HUES48 (cell line): ENCODE measurements around the gene CEP72.

Experiments used
- H3K27ac ChIP-seq: one replicate; pipeline ENCODE4 v1.7.0; 2013; ENCODE audit warnings: low read depth, low read length, inconsistent platforms
- H3K27me3 ChIP-seq: 2 replicates; pipeline ENCODE4 v1.6.1; 2013; ENCODE audit warnings: mild to moderate bottlenecking, low read length; ENCODE audit not compliant: control insufficient read depth, insufficient read depth
- H3K36me3 ChIP-seq: 2 replicates; pipeline ENCODE4 v1.6.1; 2013; ENCODE audit warnings: low read length; ENCODE audit not compliant: control insufficient read depth, insufficient read depth
- H3K4me1 ChIP-seq: 2 replicates; pipeline ENCODE4 v1.6.1; 2013; ENCODE audit warnings: mild to moderate bottlenecking, low read length; ENCODE audit not compliant: control insufficient read depth, insufficient read depth
- H3K4me3 ChIP-seq: 2 replicates; pipeline ENCODE4 v1.5.1; 2013; ENCODE audit warnings: mild to moderate bottlenecking, low read depth, low read length
- H3K9ac ChIP-seq: 2 replicates; pipeline ENCODE4 v1.6.1; 2013; ENCODE audit warnings: mild to moderate bottlenecking, low read depth, low read length, moderate library complexity
- H3K9me3 ChIP-seq: 2 replicates; pipeline ENCODE4 v1.6.1; 2013; ENCODE audit warnings: low read length; ENCODE audit not compliant: control insufficient read depth, insufficient read depth

Gene CEP72

DNA sequence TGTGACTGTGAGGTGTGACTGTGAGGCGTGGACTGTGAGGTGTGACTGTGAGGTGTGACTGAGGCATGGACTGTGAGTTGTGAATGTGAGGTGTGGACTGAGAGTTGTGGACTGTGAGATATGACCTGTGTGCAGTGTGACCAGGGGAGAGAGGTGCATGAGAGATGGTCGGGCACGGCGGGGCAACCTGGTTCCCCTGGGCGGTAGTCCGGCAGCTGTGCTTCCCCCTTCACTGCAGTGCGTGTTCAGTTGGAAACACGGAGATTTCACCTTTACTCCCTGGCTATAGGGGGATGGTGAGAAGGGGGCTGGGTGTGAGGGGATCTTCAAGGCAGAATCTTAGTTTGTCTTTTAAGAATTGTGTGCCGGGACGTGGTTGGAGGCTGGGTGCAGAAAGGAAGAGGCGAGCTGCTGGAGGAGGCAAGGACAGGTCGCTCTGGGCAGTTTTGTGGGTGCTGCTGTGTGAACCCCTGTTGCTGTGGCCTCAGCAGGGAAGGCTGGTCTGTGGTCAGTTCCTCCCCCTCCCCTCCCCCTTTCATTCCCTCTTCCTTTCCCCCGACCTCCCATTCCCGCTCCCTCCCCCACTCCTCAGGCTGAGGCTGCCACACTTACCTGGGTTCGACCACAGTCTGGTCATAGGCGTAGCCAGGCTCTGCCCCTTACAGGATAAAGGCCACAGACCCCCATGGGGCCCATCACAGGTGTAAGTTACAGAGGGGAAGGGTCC is 39.3 kb downstream of the CEP72 start:
- Histone ChIP-seq H3K36me3 (peaks cover 70% of the 10 kb centered on the region), H3K27ac (no peak overlapping the region), H3K27me3 (no peaks in the 10 kb centered on the region), H3K4me3 (no peak overlapping the region), H3K4me1 (no peaks in the 10 kb centered on the region), H3K9ac (no peak overlapping the region), H3K9me3 (peaks cover 21% of the 10 kb centered on the region)

DNA sequence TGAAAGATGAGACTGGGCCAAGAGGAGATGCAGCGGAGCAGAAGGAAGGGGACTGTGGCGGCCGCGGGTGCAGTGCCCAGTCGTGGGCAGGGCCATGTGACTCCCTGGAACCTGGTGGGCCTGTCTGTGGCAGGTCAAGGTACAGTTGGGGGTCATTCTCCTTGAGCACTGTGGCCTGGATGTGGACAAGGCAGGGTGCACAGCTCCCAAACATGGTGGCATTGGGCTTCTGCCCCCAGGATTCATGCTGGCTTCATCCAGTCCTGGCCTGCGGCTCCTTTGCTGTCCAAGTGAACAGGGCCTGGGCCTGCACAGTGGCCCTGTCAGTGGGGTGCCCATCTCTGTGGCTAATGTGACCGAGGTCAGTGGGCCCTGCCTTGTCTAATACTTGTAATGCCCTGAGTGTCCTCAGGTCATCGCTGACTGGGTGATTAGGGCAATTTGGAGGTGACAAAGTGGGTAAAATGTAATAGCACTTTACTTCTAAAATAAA is 39.9 kb downstream of the CEP72 start:
- H3K36me3 ChIP-seq: peaks cover 70% of the 10 kb centered on the region
- H3K27me3 ChIP-seq: no peaks in the 10 kb centered on the region
- H3K27ac ChIP-seq: no peak overlapping the region
- peaks cover 20% of the 10 kb centered on the region for H3K9me3 ChIP-seq
- H3K9ac ChIP-seq: no peak overlapping the region
- no peak overlapping the region for H3K4me3 ChIP-seq
- H3K4me1 ChIP-seq: no peaks in the 10 kb centered on the region

DNA sequence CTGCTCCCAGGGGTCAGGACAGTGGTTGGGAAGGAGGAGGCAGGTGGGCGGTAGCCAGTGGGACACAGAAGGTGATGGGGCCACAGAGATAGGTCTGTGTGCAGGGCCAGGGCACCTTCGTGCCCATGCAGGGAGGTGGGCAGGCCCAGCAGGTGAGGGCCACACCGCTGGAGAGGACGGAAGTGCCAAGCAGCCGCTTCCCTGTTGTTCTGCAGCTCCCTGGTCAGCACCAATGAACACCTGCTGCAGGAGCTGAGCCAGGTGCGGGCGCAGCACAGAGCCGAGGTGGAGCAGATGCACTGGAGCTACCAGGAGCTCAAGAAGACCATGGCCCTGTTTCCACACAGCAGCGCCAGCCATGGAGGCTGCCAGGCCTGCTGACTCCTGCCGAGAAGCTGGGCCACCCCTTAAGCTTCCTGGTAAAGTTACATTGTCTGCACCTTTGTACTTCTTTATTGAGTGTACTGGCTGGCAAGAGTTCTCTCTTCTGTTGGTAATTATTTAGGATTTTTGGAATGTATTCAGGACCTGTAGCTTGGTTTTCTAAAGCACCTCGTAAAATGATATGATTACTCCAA is 40.7 kb downstream of the CEP72 start:
- Histone ChIP-seq H3K9me3 (peaks cover 13% of the 10 kb centered on the region), H3K27me3 (no peaks in the 10 kb centered on the region), H3K27ac (no peak overlapping the region), H3K36me3 (peaks cover 70% of the 10 kb centered on the region), H3K4me1 (no peaks in the 10 kb centered on the region), H3K9ac (no peak overlapping the region), H3K4me3 (no peak overlapping the region)

DNA sequence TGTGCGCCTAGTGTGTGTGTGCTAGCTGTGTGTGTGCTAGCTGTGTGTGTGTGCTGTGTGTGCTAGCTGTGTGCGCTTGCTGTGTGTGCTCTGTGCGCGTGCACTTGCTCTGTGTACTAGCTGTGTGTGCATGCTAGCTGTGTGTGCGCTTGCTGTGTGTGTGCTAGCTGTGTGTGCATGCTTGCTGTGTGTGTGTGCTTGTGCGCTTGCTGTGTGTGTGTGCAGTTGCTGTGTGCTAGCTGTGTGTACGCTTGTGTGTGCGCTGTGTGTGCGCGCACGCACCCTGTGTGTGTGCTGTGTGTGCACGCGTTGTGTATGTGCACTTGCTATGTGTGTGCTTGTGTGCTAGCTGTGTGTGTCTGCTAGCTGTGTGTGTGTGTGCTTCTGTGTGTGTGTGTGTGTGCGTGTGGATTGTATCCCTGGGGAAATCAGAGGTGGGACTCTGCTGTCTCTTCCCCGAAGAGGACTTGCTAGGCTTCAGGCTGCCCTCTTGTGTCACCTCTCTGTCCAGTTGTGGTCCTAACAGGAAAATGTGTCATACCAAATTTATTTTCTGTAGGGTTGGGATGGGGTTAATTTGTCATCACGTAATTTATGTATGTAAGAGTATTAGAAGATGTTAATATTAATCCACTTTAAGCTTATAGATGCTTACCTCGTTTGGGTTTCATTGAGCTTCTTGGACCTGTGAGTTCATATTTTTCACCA is 42.1 kb downstream of the CEP72 start:
- H3K27me3 ChIP-seq: no peaks in the 10 kb centered on the region
- H3K9ac ChIP-seq: no peak overlapping the region
- H3K4me1 ChIP-seq: no peaks in the 10 kb centered on the region
- no peak overlapping the region for H3K27ac ChIP-seq
- no peak overlapping the region for H3K4me3 ChIP-seq
- peaks cover 66% of the 10 kb centered on the region for H3K36me3 ChIP-seq
- peaks cover 2% of the 10 kb centered on the region; the same call in 1 of the 2 replicates for H3K9me3 ChIP-seq

DNA sequence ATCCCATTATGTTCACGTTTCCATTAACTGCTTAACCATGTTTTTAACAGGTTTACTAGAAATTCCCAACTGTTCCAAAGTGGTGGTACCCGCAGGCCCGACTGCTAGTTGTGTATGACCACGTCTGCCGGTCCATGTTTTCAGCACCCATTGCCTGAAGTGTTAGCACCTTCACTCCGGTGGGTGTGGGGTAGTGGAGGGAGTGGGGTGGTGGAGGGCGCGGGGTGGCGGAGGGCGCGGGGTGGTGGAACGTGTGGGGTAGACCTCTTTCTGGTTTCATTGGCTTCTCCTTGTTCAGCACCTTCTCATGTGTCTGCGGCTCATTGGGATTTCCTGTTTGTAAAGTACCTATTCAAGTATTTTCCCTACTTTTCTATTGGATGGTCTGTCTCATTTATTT is 43.3 kb downstream of the CEP72 start:
- Histone ChIP-seq H3K36me3 (peaks cover 78% of the 10 kb centered on the region), H3K4me3 (no peak overlapping the region), H3K27me3 (no peaks in the 10 kb centered on the region), H3K9me3 (no peaks in the 10 kb centered on the region), H3K9ac (no peak overlapping the region), H3K27ac (no peak overlapping the region), H3K4me1 (no peaks in the 10 kb centered on the region)

DNA sequence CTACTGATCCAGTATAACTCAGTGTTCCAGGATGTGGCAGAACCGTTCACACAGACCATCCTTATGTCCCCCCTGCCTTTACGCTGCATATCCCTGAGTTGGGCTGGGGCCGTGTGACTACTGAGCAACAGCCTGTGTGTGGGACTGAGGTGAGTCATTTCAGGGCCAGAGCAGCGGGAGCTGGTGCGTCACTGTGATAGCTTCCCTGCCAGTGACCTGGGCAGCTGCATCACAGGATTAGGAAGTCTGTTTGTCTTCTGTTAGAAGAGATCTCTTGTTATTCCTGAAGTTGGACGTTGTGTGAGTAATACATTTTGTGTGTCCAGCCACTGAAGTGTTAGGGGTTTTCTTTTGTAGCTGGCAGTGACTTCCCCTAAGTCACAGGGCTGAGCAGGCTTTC is 45.4 kb downstream of the CEP72 start:
- Histone ChIP-seq H3K4me3 (no peak overlapping the region), H3K27ac (no peak overlapping the region), H3K27me3 (no peaks in the 10 kb centered on the region), H3K4me1 (no peaks in the 10 kb centered on the region), H3K9me3 (no peaks in the 10 kb centered on the region), H3K9ac (no peak overlapping the region), H3K36me3 (peaks cover 78% of the 10 kb centered on the region)

DNA sequence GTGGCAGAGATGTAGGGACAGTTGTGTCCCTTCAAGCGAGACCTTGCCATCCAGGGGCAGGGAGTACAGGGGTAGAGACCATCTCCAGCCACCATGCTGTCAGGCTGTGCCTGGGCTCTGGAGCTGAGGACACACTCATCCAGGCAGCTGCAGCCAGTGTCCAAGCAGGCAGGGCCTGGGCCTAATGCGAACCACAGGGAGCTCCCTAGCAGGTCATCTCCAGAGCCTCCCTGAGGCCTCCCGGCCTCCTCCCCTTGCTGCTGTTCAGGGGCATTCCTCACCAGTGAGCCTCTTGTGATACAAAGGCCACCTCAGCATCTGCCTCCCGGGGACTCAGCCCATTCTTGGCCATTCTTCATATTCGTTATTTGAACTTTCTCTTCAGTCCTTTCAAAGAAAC is 46.0 kb downstream of the CEP72 start:
- Histone ChIP-seq H3K27me3 (no peaks in the 10 kb centered on the region), H3K9me3 (no peaks in the 10 kb centered on the region), H3K27ac (no peak overlapping the region), H3K4me3 (no peak overlapping the region), H3K36me3 (peaks cover 77% of the 10 kb centered on the region), H3K9ac (no peak overlapping the region), H3K4me1 (no peaks in the 10 kb centered on the region)

DNA sequence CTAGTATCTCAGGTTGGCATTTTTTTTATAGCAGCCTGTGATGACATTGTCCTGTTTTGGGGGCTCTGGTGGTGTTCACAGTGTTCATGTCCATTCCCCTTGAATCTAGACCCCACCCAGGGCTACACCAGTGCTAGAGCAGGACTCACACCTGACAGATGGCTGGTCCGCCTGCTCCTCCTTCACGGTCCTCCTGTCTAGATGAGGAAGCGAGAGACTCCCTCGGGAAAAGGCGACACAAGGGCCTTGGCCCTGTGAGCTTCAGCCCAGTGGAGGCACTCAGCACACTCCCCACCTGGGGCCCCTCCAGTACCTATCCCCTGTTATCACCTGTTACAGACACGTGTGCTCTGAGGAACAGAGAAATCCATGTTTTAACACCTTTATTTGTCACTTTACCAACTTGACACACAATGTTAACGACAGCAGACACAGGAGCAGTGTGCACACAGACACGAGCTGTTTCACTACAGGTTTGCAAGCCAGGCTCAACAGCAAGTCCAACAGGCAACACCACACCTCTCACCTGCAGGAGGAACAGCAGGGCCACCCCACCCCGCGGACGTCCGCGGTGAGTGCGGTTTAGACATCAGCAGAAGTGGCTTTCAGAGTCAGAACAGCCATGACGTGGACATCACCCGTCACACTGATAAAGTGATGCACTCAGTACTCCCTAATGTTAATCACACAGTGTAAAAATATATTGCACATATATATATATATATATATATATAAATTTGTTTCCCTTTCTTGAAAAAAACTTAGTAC is 47.5 kb downstream of the CEP72 start:
- Histone ChIP-seq H3K27ac (no peak overlapping the region), H3K27me3 (no peaks in the 10 kb centered on the region), H3K9ac (no peak overlapping the region), H3K9me3 (no peaks in the 10 kb centered on the region), H3K4me1 (no peaks in the 10 kb centered on the region), H3K36me3 (peaks cover 76% of the 10 kb centered on the region), H3K4me3 (no peak overlapping the region)

DNA sequence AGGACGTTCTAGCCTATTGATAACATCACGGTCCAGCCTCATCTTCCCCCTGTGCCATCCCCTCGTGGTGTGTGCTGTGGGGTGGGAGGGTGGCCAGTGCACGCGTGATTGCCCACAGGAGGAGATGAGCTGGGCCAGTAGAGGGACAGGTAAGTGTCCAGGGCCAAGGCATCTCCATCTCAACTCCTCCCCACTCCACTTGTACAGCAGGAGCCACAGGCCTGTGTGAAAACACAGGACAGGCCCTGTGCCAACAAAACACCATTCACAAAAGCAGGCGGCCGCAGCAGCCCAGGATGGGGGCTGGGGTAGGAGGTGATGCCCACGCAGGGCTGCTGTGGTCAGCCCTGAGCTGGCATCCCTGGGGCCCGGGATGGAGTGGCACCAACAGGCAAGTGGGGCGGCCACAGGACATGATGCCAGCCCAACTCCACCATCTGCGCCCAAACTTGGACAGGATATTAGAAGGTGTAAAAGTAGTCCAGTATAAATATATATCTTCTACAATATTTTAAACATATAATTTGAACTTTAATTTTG is 48.4 kb downstream of the CEP72 start:
- H3K36me3 ChIP-seq: peaks cover 78% of the 10 kb centered on the region
- H3K4me3 ChIP-seq: no peak overlapping the region
- no peaks in the 10 kb centered on the region for H3K9me3 ChIP-seq
- H3K27ac ChIP-seq: no peak overlapping the region
- no peaks in the 10 kb centered on the region for H3K4me1 ChIP-seq
- no peak overlapping the region for H3K9ac ChIP-seq
- H3K27me3 ChIP-seq: no peaks in the 10 kb centered on the region

DNA sequence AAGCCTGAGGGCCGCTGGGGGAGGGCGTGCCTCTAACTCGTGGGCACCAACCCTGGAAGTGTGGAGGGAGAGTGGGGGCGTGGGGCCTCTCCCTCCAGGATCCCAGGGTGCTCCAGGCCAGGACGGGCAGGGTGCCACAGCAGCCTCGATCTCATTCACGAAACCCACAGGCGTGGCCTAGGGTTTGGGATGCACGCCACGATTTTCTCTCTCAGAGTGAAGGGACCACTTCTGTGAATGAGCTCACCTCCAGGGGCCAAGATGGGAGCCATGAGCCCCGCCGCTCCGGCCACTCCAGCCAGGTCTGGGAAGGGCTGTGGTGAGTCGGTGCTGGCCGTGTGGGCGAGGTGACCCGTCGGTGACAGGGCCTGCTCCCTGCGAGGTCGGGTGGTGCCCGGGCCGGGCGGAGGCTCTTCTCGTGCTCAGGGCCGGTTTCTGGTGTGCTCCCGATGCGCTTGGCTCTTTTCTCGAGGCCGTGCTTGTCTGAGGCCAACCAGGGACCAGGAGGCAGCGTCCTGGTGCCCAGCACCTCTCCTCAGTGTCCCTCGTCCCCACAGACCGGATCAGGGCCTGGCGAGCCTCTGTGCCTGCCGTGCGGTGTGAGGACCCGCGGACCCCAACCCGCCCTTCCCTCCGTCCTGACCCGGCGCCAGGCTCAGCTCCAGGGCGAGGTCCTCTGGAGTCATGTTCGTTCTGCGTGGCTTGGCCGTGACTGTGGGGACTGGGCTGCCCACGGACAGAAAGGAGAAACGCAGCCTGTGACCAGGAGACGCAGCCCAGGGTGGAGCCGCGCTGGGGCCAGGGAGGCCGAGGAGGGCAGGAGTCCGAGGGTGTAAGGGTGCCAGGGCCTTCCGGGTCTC is 50.0 kb downstream of the CEP72 start:
- peaks cover 74% of the 10 kb centered on the region for H3K36me3 ChIP-seq
- H3K9me3 ChIP-seq: no peaks in the 10 kb centered on the region
- H3K27ac ChIP-seq: no peak overlapping the region
- H3K4me1 ChIP-seq: no peaks in the 10 kb centered on the region
- no peaks in the 10 kb centered on the region for H3K27me3 ChIP-seq
- no peak overlapping the region for H3K4me3 ChIP-seq
- no peak overlapping the region for H3K9ac ChIP-seq
